Ecto neural progenitor cell (in vitro differentiated cells): ENCODE data around the gene PGAP6.
"Not testable (repeated sequence)": the region's sequence is repeated elsewhere in the genome, so short reads cannot be mapped to it uniquely, and the experiment has no call there.

Experiments used
- DNase-seq: peaks from one replicate; pipeline ENCODE4 v3.0.0-alpha.2; 2018; ENCODE audit warnings: low spot score

The PGAP6 gene

DNA sequence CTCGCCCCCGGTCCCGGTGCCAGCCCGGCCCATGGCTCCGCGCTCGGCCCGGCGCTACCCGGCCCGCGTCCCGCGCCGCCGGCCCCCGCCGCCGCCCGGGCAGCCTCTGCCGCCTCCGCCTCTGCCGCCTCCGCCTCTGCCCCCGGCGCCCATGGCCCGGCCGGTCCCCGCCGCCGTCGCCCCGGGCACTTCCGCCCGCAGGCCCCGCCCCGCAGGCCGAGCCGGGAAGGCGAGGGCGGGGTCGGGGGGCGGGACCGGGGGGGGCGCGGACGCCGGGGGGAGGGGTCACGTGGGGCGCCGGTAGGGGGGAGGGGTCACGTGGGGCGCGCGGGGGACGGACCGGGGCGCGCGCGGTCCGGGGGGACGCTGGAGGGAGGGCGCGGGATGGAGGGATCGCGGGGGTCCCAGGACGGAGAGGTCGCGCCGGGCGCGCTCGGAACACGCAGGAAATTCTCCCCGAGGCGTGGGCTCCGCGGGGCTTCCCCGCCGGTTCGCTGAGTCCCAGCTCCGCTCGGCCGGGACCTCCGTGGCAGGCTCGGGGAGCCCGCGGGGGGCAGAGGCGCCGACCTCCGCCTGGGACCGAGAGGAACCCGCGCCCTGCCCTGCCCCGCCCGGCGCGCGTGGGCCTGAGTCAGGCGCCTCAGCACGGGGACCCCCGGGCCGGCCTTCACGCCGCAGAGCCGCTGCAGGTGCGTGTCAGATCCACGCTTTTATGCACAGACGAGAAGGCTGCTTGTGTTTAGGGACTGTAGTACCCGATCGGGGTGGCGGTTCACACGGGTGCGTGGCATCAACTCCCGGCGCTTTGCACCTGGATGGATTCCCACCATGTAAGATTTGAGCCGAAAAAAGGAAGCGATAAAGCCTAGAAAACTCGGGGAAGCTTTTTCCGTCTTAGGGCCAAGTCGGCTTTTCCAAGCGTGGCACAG lies at the start of gene PGAP6:
Gene PGAP6 (minus strand): TSS at position 190 of the 929 bp plus-strand sequence. CDS start 157 bp downstream, at position 33.
- no peak for DNase-seq

DNA sequence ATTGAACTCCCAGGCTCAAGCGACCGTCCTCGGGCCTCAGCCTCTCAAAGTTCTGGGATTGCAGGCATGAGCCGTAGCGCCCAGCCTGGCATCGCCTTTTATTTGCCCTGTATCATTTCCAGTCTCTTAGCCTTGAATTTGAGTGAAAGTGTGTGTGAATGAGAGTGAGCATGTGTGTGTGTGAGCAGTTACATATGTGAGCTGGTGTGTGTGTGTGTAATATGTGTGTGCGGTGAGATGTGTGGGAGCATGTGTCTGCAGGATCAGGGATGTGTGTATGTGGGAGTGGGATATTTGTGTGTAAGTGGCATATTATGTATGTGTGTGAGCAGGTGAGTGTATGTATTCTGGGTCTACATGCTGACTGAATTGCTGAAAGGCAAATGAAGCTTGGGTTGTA lies 49.1 kb upstream of the PGAP6 start:
- DNase-seq, result no peak

DNA sequence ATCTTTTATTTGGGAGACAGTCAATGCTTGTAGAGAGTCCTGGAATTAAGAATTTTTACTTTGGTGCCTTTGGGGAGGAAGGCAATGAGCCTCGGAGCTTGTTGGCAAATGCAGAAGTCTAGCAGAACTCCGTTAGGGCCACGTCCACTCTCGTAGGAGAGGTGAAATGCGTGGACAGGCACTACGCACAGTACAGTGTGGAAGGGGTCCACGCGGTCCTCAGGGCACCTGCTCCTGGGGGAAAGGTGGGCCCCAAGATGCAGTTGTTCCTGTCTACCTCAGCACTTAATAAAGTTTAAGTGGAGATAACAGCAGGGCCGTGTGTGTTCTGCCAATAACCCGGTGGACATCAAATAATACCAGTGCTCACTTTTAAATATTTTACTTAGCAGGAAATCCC lies 45.5 kb upstream of the PGAP6 start:
- DNase-seq, result no peak

- no peak for DNase-seq
These were observed 45.1 kb upstream of the PGAP6 start for GRCh38 chr16:426906-427249.

GRCh38 chr16:426115-426905 lies 44.5 kb upstream of the PGAP6 start:
- DNase-seq, result peak; percentile 61

- DNase-seq, result no peak
These were observed 43.9 kb upstream of the PGAP6 start for GRCh38 chr16:425740-426114.

- peak; percentile 89 for DNase-seq
These were observed 43.4 kb upstream of the PGAP6 start, which contains the start of gene RAB11FIP3 for GRCh38 chr16:425082-425718. RAB11FIP3 (plus strand) TSS chr16:425649; CDS start chr16:426007, 358 bp downstream.

GRCh38 chr16:424623-425081 lies 42.9 kb upstream of the PGAP6 start:
- no peak for DNase-seq

- DNase-seq, result no peak
These were observed 42.4 kb upstream of the PGAP6 start for GRCh38 chr16:424033-424622.

DNA sequence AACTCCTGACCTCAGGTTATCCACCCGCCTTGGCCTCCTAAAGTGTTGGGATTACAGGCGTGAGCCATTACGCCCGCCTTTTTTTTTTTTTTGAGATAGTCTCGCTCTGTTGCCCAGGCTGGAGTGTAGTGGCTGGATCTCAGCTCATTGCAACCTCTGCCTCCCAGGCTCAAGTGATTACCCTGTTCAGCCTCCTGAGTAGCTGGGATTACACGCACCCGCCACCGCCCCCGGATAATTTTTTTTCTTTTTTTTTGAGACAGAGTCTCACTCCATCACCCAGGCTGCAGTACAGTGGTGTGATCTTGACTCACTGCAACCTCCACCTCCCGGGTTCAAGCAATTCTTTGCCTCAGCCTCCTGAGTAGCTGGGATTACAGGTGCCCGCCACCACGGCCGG lies 40.4 kb upstream of the PGAP6 start:
- DNase-seq, result not testable (repeated sequence)

DNA sequence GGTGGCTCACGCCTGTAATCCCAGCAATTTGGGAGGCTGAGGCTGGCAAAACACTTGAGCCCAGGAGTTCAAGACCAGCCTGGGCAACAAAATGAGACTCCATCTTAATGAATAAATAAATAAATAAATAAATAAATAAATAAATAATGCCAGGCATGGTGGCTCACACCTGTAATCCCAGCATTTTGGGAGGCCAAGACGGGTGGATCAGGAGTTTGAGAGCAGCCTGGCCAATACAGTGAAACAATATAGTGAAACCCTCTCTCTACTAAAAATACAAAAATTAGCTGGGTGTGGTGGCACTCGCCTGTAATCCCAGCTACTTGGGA lies 33.4 kb upstream of the PGAP6 start:
- DNase-seq, result not testable (repeated sequence)

GRCh38 chr16:414395-415169 lies 32.8 kb upstream of the PGAP6 start:
- DNase-seq, result no peak

DNA sequence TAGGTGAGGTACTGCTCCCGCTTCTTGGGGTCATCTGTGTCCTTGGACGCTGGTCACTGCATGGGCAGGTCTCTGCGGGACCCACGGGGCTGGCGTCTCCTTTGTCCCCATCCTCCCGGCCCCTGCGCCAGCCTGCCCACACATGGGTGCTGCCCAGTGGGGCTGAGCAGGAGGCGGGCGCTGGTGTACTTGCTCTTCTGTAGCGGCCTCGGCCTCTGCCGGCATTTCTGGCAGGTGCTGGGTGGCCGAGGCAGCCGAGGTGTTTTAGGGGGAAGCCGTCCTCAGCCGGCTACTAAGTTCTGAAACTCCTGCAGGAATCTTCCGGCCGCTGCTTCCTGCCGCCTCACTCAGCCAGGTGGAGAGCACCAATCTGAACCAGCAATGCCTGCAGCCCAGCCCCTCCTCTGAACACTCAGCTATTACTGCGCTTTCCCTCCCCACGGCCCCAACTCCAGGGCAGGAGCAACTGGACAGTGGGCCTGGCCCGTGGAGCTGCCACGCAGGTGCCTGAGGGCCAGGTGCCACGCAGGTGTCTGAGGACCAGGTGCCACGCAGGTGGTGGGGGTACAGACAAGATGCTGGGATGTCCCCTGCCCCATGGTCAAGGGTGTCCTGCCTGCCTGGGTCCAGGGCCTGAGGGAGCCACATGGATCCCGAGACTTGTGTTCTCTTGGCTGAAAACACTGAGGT lies 29.9 kb upstream of the PGAP6 start:
- no peak for DNase-seq

GRCh38 chr16:410516-411178 lies 28.9 kb upstream of the PGAP6 start:
- DNase-seq, result no peak

DNA sequence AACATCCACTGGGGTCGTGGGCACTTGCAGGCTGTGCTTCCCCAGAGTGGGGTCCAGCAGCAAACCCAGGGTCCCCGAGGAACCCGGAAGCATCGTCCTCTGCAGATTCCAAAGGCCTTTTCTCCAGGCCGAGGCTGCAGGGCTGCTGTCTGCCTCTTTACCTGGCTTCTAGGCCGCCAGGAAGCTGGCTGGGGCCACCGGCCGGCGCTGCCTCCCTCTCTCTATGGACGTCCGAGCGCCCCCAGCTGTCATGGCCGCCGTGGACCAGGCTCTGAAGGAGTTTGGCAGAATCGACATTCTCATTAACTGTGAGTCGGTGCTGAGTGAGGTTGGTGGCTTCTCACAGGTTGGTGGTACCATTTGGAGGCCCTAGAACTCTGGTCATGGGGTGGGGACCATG lies 25.5 kb upstream of the PGAP6 start:
- no peak for DNase-seq

- no peak for DNase-seq
These were observed 24.0 kb upstream of the PGAP6 start for GRCh38 chr16:405548-406506.

GRCh38 chr16:404971-405486 lies 23.3 kb upstream of the PGAP6 start:
- no peak for DNase-seq

- DNase-seq, result peak; percentile 99
These were observed 19.9 kb upstream of the PGAP6 start, which contains the start of gene DECR2 for GRCh38 chr16:401468-402348. DECR2 (plus strand) TSS chr16:401885; CDS start chr16:401964, 79 bp downstream.
